H9 (cell line): ENCODE results near the gene SHMT2. TPM values are rescaled to one million over a fixed set of nuclear protein-coding genes. Genes with fewer than 3 reads are reported as not detected.

ENCODE experiments used
- DNase-seq: peaks from one replicate; pipeline ENCODE4 v3.0.0-alpha.2; 2017
- H2AFZ ChIP-seq: one replicate; pipeline ENCODE4 v1.6.1; 2013; ENCODE audit warnings: mild to moderate bottlenecking, low read length, control low read depth, moderate library complexity
- H2AK5ac ChIP-seq: 2 replicates; pipeline ENCODE4 v1.6.1; 2013; ENCODE audit warnings: low read length, control low read depth, mixed read lengths; ENCODE audit not compliant: insufficient read length
- H2BK120ac ChIP-seq: one replicate; pipeline ENCODE4 v1.6.1; 2013; ENCODE audit warnings: low read depth, mild to moderate bottlenecking, low read length, control low read depth, inconsistent platforms; ENCODE audit not compliant: poor library complexity, severe bottlenecking
- H2BK12ac ChIP-seq: 2 replicates; pipeline ENCODE4 v1.6.1; 2013; ENCODE audit warnings: low read length, control low read depth, mixed read lengths, low read depth; ENCODE audit not compliant: insufficient read length
- H2BK15ac ChIP-seq: 2 replicates; pipeline ENCODE4 v1.6.1; 2013; ENCODE audit warnings: low read depth, low read length, control low read depth
- H2BK20ac ChIP-seq: one replicate; pipeline ENCODE4 v1.6.1; 2013; ENCODE audit warnings: low read depth, mild to moderate bottlenecking, low read length, control low read depth, inconsistent platforms; ENCODE audit not compliant: poor library complexity, severe bottlenecking
- H2BK5ac ChIP-seq: 2 replicates; pipeline ENCODE4 v1.6.1; 2013; ENCODE audit warnings: low read length, control low read depth, mixed read lengths; ENCODE audit not compliant: insufficient read length
- H3K14ac ChIP-seq: 2 replicates; pipeline ENCODE4 v1.6.1; 2013; ENCODE audit warnings: low read length, control low read depth; ENCODE audit not compliant: insufficient read depth
- H3K18ac ChIP-seq: 2 replicates; pipeline ENCODE4 v1.6.1; 2013; ENCODE audit warnings: low read depth, mild to moderate bottlenecking, mixed read lengths, low read length, control low read depth; ENCODE audit not compliant: insufficient read length
- H3K23ac ChIP-seq: 2 replicates; pipeline ENCODE4 v1.6.1; 2013; ENCODE audit warnings: low read length, control low read depth, mixed read lengths, low read depth; ENCODE audit not compliant: insufficient read length
- H3K23me2 ChIP-seq: 2 replicates; pipeline ENCODE4 v1.6.1; 2013; ENCODE audit warnings: low read depth, mild to moderate bottlenecking, mixed read lengths, low read length, control low read depth; ENCODE audit not compliant: insufficient read length, poor library complexity, severe bottlenecking
- H3K27ac ChIP-seq: 2 replicates; pipeline ENCODE4 v1.5.1; 2013; ENCODE audit warnings: low read length, control low read depth, mixed read lengths, low read depth; ENCODE audit not compliant: insufficient read length
- H3K27me3 ChIP-seq: 2 replicates; pipeline ENCODE4 v1.6.1; 2013; ENCODE audit warnings: low read length, control low read depth, inconsistent platforms; ENCODE audit not compliant: insufficient read depth
- H3K4ac ChIP-seq: 2 replicates; pipeline ENCODE4 v1.6.1; 2013; ENCODE audit warnings: low read depth, mild to moderate bottlenecking, control low read depth, inconsistent platforms, low read length, moderate library complexity
- H3K4me1 ChIP-seq: 2 replicates; pipeline ENCODE4 v1.6.1; 2013; ENCODE audit warnings: low read length, control low read depth, inconsistent platforms; ENCODE audit not compliant: insufficient read depth
- H3K4me2 ChIP-seq: 2 replicates; pipeline ENCODE4 v1.6.1; 2013; ENCODE audit warnings: low read length, control low read depth, mixed read lengths; ENCODE audit not compliant: insufficient read length, insufficient read depth
- H3K56ac ChIP-seq: 2 replicates; pipeline ENCODE4 v1.6.1; 2013; ENCODE audit warnings: low read depth, mild to moderate bottlenecking, mixed read lengths, low read length, control low read depth; ENCODE audit not compliant: insufficient read length
- H3K79me1 ChIP-seq: 2 replicates; pipeline ENCODE4 v1.6.1; 2013; ENCODE audit warnings: low read depth, mild to moderate bottlenecking, moderate library complexity, low read length, control low read depth, inconsistent platforms; ENCODE audit not compliant: insufficient read depth, poor library complexity, severe bottlenecking
- H3K79me2 ChIP-seq: 2 replicates; pipeline ENCODE4 v1.6.1; 2013; ENCODE audit warnings: low read length, control low read depth, inconsistent platforms; ENCODE audit not compliant: insufficient read depth
- H3K9ac ChIP-seq: 2 replicates; pipeline ENCODE4 v1.6.1; 2013; ENCODE audit warnings: low read length, control low read depth, mixed read lengths; ENCODE audit not compliant: insufficient read length; ENCODE audit errors: extremely low read depth
- H3K9me3 ChIP-seq: one replicate; pipeline ENCODE4 v1.6.1; 2013; ENCODE audit warnings: low read depth, low read length, inconsistent platforms; ENCODE audit not compliant: control insufficient read depth
- H3T11ph ChIP-seq: one replicate; pipeline ENCODE4 v1.6.1; 2013; ENCODE audit warnings: mild to moderate bottlenecking, low read length, control low read depth, inconsistent platforms
- H4K20me1 ChIP-seq: one replicate; pipeline ENCODE4 v1.6.1; 2013; ENCODE audit not compliant: control insufficient read depth, insufficient read length, insufficient read depth
- H4K5ac ChIP-seq: 2 replicates; pipeline ENCODE4 v1.6.1; 2013; ENCODE audit warnings: low read depth, mild to moderate bottlenecking, mixed read lengths, low read length, control low read depth; ENCODE audit not compliant: insufficient read length
- H4K8ac ChIP-seq: replicated peaks from 2 replicates; pipeline ENCODE4 v1.6.1; 2013; ENCODE audit warnings: low read length, control low read depth, mixed read lengths, low read depth; ENCODE audit not compliant: insufficient read length
- H4K91ac ChIP-seq: 2 replicates; pipeline ENCODE4 v1.6.1; 2013; ENCODE audit warnings: low read depth, mild to moderate bottlenecking, moderate library complexity, mixed read lengths, low read length, control low read depth; ENCODE audit not compliant: insufficient read length
- H3K27ac Mint-ChIP-seq, 3 experiments: 2 replicates in 2 of 3; 3 replicates in 1 of 3; pipeline ENCODE4 v1.8.0; 2020 to 2021; ENCODE audit warnings: mixed read lengths in 3 of 3, mild to moderate bottlenecking in 1 of 3, moderate library complexity in 1 of 3
- H3K27me3 Mint-ChIP-seq: 2 replicates; pipeline ENCODE4 v1.8.0; 2021; ENCODE audit warnings: low read depth, mild to moderate bottlenecking, moderate library complexity, mixed read lengths
- H3K36me3 Mint-ChIP-seq, 3 experiments: 2 replicates in 2 of 3; 3 replicates in 1 of 3; pipeline ENCODE4 v1.8.0; 2020 to 2021; ENCODE audit warnings: low read depth in 3 of 3, mixed read lengths in 3 of 3; ENCODE audit not compliant: insufficient read depth in 1 of 3
- H3K4me1 Mint-ChIP-seq, 2 experiments: 2 replicates each; pipeline ENCODE4 v1.8.0; 2020; ENCODE audit warnings: mixed read lengths in 2 of 2
- H3K4me3 Mint-ChIP-seq, 2 experiments: 2 replicates in 1 of 2; 3 replicates in 1 of 2; pipeline ENCODE4 v1.8.0; 2020 to 2021; ENCODE audit warnings: mild to moderate bottlenecking in 2 of 2, mixed read lengths in 2 of 2, moderate library complexity in 1 of 2
- H3K9me3 Mint-ChIP-seq, 2 experiments: 2 replicates in 1 of 2; 3 replicates in 1 of 2; pipeline ENCODE4 v1.8.0; 2020; ENCODE audit warnings: mild to moderate bottlenecking in 2 of 2, mixed read lengths in 2 of 2, moderate library complexity in 1 of 2
- WGBS: extraction: QIAGEN DNeasy Blood & Tissue Kit; methylation state at CpG from one replicate; pipeline ENCODE4 v1.1.7; 2013; ENCODE audit warnings: missing lambda C conversion rate, low lambda C conversion rate, mixed read lengths; ENCODE audit not compliant: insufficient read length; ENCODE audit errors: extremely low coverage; 5-methylcytosine and 5-hydroxymethylcytosine counted together
- total RNA-seq: library from RNA; stranded (reverse); gene quantifications from 2 replicates; pipeline ENCODE4 v1.2.1, GENCODE V29; 2021
- TF ChIP-seq, protein P1 (sequence below): fragments of 200-600 bp; sonication (generic); conservative IDR thresholded peaks from 3 replicates; pipeline ENCODE4 v1.8.0; 2021; ENCODE audit warnings: antibody characterized with exemption, mild to moderate bottlenecking

Gene SHMT2
- total RNA-seq, 1 experiment from 2014 or later = 260 TPM

GRCh38 chr12:57185906-57186508 lies 43.5 kb upstream of the SHMT2 start:
- Histone ChIP-seq H2AFZ (no peak overlapping the region), H3K4me1 (no peaks in the 10 kb centered on the region), H3K56ac (no peak overlapping the region), H4K20me1 (no peaks in the 10 kb centered on the region), H2BK20ac (no peak overlapping the region), H2BK5ac (no peak overlapping the region), H3K4ac (no peak overlapping the region), H2BK15ac (no peak overlapping the region), H3K23me2 (no peaks in the 10 kb centered on the region), H3K27me3 (no peaks in the 10 kb centered on the region), H3T11ph (no peak overlapping the region), H3K79me2 (no peaks in the 10 kb centered on the region), H3K9ac (no peak overlapping the region), H4K5ac (no peak overlapping the region), H4K91ac (no peak overlapping the region), H2BK12ac (no peak overlapping the region), H2BK120ac (no peak overlapping the region), H3K4me2 (no peak overlapping the region), H4K8ac (no peak overlapping the region), H3K79me1 (no peaks in the 10 kb centered on the region), H3K18ac (no peak overlapping the region), H3K9me3 (no peaks in the 10 kb centered on the region), H2AK5ac (no peak overlapping the region), H3K23ac (no peak overlapping the region), H3K27ac (no peak overlapping the region), H3K14ac (no peak overlapping the region)
- Mint-ChIP-seq H3K9me3 (no peaks in the 10 kb centered on the region), H3K27ac (no peak overlapping the region), H3K36me3 (peaks cover 57 to 93% (median 90%) of the 10 kb centered on the region in 3 experiments), H3K27me3 (no peaks in the 10 kb centered on the region), H3K4me3 (no peak overlapping the region), H3K4me1 (peaks cover 4 to 5% of the 10 kb centered on the region in 2 experiments)
- DNase-seq = no peak
- no CpG with 5 or more reads among the region's 12 CpGs for WGBS
- TF ChIP-seq, protein P1, sequence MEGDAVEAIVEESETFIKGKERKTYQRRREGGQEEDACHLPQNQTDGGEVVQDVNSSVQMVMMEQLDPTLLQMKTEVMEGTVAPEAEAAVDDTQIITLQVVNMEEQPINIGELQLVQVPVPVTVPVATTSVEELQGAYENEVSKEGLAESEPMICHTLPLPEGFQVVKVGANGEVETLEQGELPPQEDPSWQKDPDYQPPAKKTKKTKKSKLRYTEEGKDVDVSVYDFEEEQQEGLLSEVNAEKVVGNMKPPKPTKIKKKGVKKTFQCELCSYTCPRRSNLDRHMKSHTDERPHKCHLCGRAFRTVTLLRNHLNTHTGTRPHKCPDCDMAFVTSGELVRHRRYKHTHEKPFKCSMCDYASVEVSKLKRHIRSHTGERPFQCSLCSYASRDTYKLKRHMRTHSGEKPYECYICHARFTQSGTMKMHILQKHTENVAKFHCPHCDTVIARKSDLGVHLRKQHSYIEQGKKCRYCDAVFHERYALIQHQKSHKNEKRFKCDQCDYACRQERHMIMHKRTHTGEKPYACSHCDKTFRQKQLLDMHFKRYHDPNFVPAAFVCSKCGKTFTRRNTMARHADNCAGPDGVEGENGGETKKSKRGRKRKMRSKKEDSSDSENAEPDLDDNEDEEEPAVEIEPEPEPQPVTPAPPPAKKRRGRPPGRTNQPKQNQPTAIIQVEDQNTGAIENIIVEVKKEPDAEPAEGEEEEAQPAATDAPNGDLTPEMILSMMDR = no peak
